SU-DHL-6 (cell line): ENCODE measurements around the gene LCE1E.

Experiments
- H2AFZ ChIP-seq: fragments of 200-600 bp; sonication (generic); 2 replicates; pipeline ENCODE4 v1.6.1; 2014; ENCODE audit warnings: low read depth, mild to moderate bottlenecking, moderate library complexity, mixed read lengths, antibody characterized with exemption, low read length; ENCODE audit not compliant: severe bottlenecking
- H3F3A ChIP-seq: fragments of 200-600 bp; shearing (Covaris generic); 2 replicates; pipeline ENCODE4 v1.6.0; 2016; ENCODE audit warnings: antibody characterized with exemption, mild to moderate bottlenecking; ENCODE audit not compliant: insufficient read depth
- H3K27ac ChIP-seq: fragments of 200-600 bp; sonication (generic); 2 replicates; pipeline ENCODE4 v1.5.1; 2016; ENCODE audit warnings: low read depth, mild to moderate bottlenecking, low read length, moderate library complexity, mixed read lengths
- H3K27me3 ChIP-seq: fragments of 200-600 bp; sonication (generic), shearing (Covaris generic); 2 replicates; pipeline ENCODE4 v1.6.0; 2014; ENCODE audit warnings: mild to moderate bottlenecking, low read length
- H3K36me3 ChIP-seq: fragments of 200-600 bp; sonication (generic); 2 replicates; pipeline ENCODE4 v1.6.1; 2014; ENCODE audit warnings: mild to moderate bottlenecking, low read length, mixed read lengths
- H3K4me2 ChIP-seq: fragments of 300-600, 200-600 bp; shearing (Covaris generic), sonication (generic); 2 replicates; pipeline ENCODE4 v1.6.0; 2014; ENCODE audit warnings: low read length, low read depth, mild to moderate bottlenecking; ENCODE audit not compliant: poor library complexity, severe bottlenecking
- H3K4me3 ChIP-seq: fragments of 200-600 bp; sonication (generic); 2 replicates; pipeline ENCODE4 v1.5.1; 2014; ENCODE audit warnings: antibody characterized with exemption, low read length, mild to moderate bottlenecking, mixed read lengths; ENCODE audit not compliant: insufficient read depth, poor library complexity, severe bottlenecking
- H3K79me2 ChIP-seq: fragments of 200-600 bp; sonication (generic); 2 replicates; pipeline ENCODE4 v1.6.1; 2014; ENCODE audit warnings: mild to moderate bottlenecking, low read length, moderate library complexity; ENCODE audit not compliant: insufficient read depth
- H3K9ac ChIP-seq: fragments of 200-600 bp; sonication (generic); 2 replicates; pipeline ENCODE4 v1.7.0; 2014; ENCODE audit warnings: mild to moderate bottlenecking, low read length
- H3K9me2 ChIP-seq: fragments of 200-600 bp; sonication (generic); replicated peaks from 2 replicates; pipeline ENCODE4 v1.6.1; 2014; ENCODE audit warnings: low read length; ENCODE audit not compliant: insufficient read depth
- H3K9me3 ChIP-seq: fragments of 200-600 bp; sonication (generic); 2 replicates; pipeline ENCODE4 v1.6.1; 2014; ENCODE audit warnings: low read length, mixed read lengths; ENCODE audit not compliant: insufficient read depth
- H4K20me1 ChIP-seq: fragments of 200-600 bp; sonication (generic); 2 replicates; pipeline ENCODE4 v1.6.1; 2014; ENCODE audit warnings: low read depth, mild to moderate bottlenecking, antibody characterized with exemption, low read length, moderate library complexity, mixed read lengths
- EZH2phosphoT487 ChIP-seq: fragments of 200-600 bp; sonication (generic), shearing (Covaris generic); conservative IDR thresholded peaks from 2 replicates; pipeline ENCODE4 v1.6.1; 2018; ENCODE audit warnings: mild to moderate bottlenecking, antibody characterized with exemption, low read length, moderate library complexity, mixed read lengths
- TF ChIP-seq, protein P1 (sequence below): fragments of 200-600 bp; sonication (generic); IDR thresholded peaks from one replicate; pipeline ENCODE4 v1.5.1; 2017; ENCODE audit warnings: antibody characterized with exemption, mild to moderate bottlenecking, low read length, moderate library complexity; ENCODE audit not compliant: insufficient read depth, poor library complexity, severe bottlenecking

LCE1E gene

GRCh38 chr1:152761609-152762213 lies 24.3 kb upstream of the LCE1E start:
- Histone ChIP-seq H3F3A (no peaks in the 10 kb centered on the region), H3K9ac (no peak overlapping the region), H3K79me2 (no peaks in the 10 kb centered on the region), H2AFZ (no peak overlapping the region), H3K36me3 (no peaks in the 10 kb centered on the region), H3K9me3 (no peaks in the 10 kb centered on the region), H3K4me2 (no peak overlapping the region), H3K9me2 (no peaks in the 10 kb centered on the region), H3K27ac (no peak overlapping the region), H4K20me1 (no peaks in the 10 kb centered on the region), H3K27me3 (no peaks in the 10 kb centered on the region), H3K4me3 (no peak overlapping the region)
- TF ChIP-seq, protein P1, sequence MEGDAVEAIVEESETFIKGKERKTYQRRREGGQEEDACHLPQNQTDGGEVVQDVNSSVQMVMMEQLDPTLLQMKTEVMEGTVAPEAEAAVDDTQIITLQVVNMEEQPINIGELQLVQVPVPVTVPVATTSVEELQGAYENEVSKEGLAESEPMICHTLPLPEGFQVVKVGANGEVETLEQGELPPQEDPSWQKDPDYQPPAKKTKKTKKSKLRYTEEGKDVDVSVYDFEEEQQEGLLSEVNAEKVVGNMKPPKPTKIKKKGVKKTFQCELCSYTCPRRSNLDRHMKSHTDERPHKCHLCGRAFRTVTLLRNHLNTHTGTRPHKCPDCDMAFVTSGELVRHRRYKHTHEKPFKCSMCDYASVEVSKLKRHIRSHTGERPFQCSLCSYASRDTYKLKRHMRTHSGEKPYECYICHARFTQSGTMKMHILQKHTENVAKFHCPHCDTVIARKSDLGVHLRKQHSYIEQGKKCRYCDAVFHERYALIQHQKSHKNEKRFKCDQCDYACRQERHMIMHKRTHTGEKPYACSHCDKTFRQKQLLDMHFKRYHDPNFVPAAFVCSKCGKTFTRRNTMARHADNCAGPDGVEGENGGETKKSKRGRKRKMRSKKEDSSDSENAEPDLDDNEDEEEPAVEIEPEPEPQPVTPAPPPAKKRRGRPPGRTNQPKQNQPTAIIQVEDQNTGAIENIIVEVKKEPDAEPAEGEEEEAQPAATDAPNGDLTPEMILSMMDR: no peak
- TF ChIP-seq EZH2phosphoT487: no peak

DNA sequence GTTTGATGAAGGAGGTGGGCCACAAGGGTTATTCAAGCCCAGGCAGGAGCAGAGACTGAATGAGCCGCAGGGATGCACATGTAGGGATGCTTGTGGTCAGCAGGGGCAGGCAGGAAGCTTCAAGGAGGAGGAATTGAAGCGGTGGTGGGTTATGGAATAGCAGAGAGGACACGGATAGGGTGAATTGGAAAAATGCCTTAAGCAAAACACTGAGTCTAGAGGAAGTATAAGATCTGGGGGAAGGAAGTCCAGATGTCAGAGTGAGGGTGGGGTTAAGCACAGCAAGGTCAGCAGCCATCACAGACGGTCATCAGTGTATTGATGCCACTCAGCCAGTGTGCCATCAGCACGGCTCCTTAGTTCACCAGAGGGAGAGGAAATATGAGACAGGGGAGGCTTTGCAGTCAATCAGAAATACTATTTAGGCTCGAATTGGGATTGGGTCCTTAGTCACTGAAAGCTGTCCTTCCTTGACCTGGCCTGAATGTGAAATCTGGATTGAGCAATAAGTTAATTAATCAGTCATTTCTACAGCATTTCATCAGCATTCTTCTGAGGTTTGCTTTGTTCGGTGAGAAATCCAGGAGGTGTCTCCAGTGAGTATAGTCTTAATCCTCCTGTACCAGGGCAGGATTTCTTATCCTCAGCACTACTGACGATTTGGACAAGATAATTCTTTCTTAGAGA lies 17.1 kb upstream of the LCE1E start:
- H3K79me2 ChIP-seq: no peaks in the 10 kb centered on the region
- no peak overlapping the region for H3K4me3 ChIP-seq
- no peaks in the 10 kb centered on the region for H3F3A ChIP-seq
- no peaks in the 10 kb centered on the region for H3K27me3 ChIP-seq
- TF ChIP-seq, protein P1: no peak
- TF ChIP-seq EZH2phosphoT487: no peak
- H4K20me1 ChIP-seq: no peaks in the 10 kb centered on the region
- no peak overlapping the region for H3K4me2 ChIP-seq
- no peaks in the 10 kb centered on the region for H3K9me2 ChIP-seq
- no peak overlapping the region for H3K27ac ChIP-seq
- H2AFZ ChIP-seq: no peak overlapping the region
- no peak overlapping the region for H3K9ac ChIP-seq
- no peaks in the 10 kb centered on the region for H3K36me3 ChIP-seq
- no peaks in the 10 kb centered on the region for H3K9me3 ChIP-seq

GRCh38 chr1:152770411-152770810 lies 15.6 kb upstream of the LCE1E start:
- Histone ChIP-seq H3F3A (no peaks in the 10 kb centered on the region), H3K27me3 (no peaks in the 10 kb centered on the region), H3K4me3 (no peak overlapping the region), H3K9me2 (no peaks in the 10 kb centered on the region), H3K9ac (no peak overlapping the region), H3K79me2 (no peaks in the 10 kb centered on the region), H3K36me3 (no peaks in the 10 kb centered on the region), H3K4me2 (no peak overlapping the region), H3K27ac (no peak overlapping the region), H2AFZ (no peak overlapping the region), H4K20me1 (no peaks in the 10 kb centered on the region), H3K9me3 (no peaks in the 10 kb centered on the region)
- TF ChIP-seq EZH2phosphoT487: no peak
- TF ChIP-seq, protein P1: no peak
